Measurements from ENCODE around the gene FLOT1. TPM values are rescaled to one million over a fixed set of nuclear protein-coding genes. Genes with fewer than 3 reads are reported as not detected.

FLOT1 gene
- total and polyA plus RNA-seq, 9 of the 15 experiments (the other 6 are each of a cell fraction or from before 2014, with no cell fraction given), result 11.7 to 149 (median 118) TPM

- CTCF ChIA-PET (ENCODE audit: low intra/inter-chr PET ratio), result no interaction called here
- no peaks in the 10 kb centered on the region for H3K9me3 ChIP-seq (replicated peaks; ENCODE audit: control insufficient read depth, insufficient read depth, low read depth, low read length)
- DNase-seq (ENCODE audit: extremely low read depth in 1 of 4, low spot score in 3 of 4) (no peak), ATAC-seq (no peak), FAIRE-seq (no peak)
- no peaks in the 10 kb centered on the region for H3K36me3 ChIP-seq (ENCODE audit: control insufficient read depth, insufficient read depth, low read length)
- no TSS peak for BruUV-seq (replicated peaks)
- no peaks in the 10 kb centered on the region for H3K9me1 ChIP-seq (ENCODE audit: control insufficient read depth, insufficient read depth, low read length)
- no peak overlapping the region for H3K27ac ChIP-seq (ENCODE audit: extremely low read depth, low read depth, low read length)
- H3K9ac ChIP-seq (ENCODE audit: insufficient read depth in 1 of 2, low read depth in 2 of 2, low read length in 2 of 2), result no peak overlapping the region
- 47% methylated on average over 1 of the region's 1 CpG for WGBS (ENCODE audit: insufficient coverage, low coverage, missing lambda C conversion rate)
- H3K4me1 ChIP-seq (replicated peaks in 1 of 2; ENCODE audit: control insufficient read depth in 2 of 2, insufficient read depth in 2 of 2, low read length in 2 of 2), result peaks cover 32 to 45% of the 10 kb centered on the region in 2 experiments
- 0 out of 2 replicates have a peak overlapping the region, but pooled peaks have one; percentile 15 for H2AFZ ChIP-seq (ENCODE audit: low read depth, low read length)
- intact Hi-C loops (cut with micrococcal nuclease) (loop anchor here (2.0 to 5.0 kb wide), 2 partner anchors 38 to 42 kb away; partner anchors contain the start of gene FLOT1), in situ Hi-C loops (cut with MboI) (no loop called here)
- H3K79me2 ChIP-seq (ENCODE audit: control insufficient read depth, insufficient read depth, low read length), result no peaks in the 10 kb centered on the region
- H3K4me2 ChIP-seq (ENCODE audit: insufficient read depth, low read length), result no peak overlapping the region
- POLR2A ChIA-PET, result interaction anchor here (0.6 to 3.0 kb wide), 9 partner anchors 8 to 42 kb away, joined by 3 to 19 read pairs (median 7); no protein-coding TSS in a partner anchor
- no peaks in the 10 kb centered on the region for H4K20me1 ChIP-seq (replicated peaks; ENCODE audit: control insufficient read depth, insufficient read depth, low read length)
- H3K27me3 ChIP-seq (ENCODE audit: control insufficient read depth in 2 of 2, insufficient read depth in 2 of 2, low read length in 2 of 2), result no peaks in the 10 kb centered on the region
- TF ChIP-seq CXXC5 (CRISPR knock-in tag; IDR thresholded peaks at IDR 0.05), result no peak
- TF ChIP-seq ZNF280A (IDR thresholded peaks at IDR 0.05; ENCODE audit: low read depth, partially characterized antibody), result peak; percentile 17
- no peak for TF ChIP-seq ZNF124 (CRISPR knock-in tag; IDR thresholded peaks at IDR 0.05)
- TF ChIP-seq E2F1 (CRISPR knock-in tag; IDR thresholded peaks at IDR 0.05), result no peak
- no peak for TF ChIP-seq ZNF707 (CRISPR knock-in tag; conservative IDR thresholded peaks at IDR 0.05)
- peak; percentile 37; the same call in 1 of the 2 replicates for TF ChIP-seq TRIM28 (IDR thresholded peaks at IDR 0.05)
- peak; percentile 49; the same call in 1 of the 2 replicates for TF ChIP-seq HLTF (IDR thresholded peaks at IDR 0.05)
- TF ChIP-seq ZNF512 (tag; IDR thresholded peaks at IDR 0.05), result no peak
- TF ChIP-seq ELK3 (CRISPR knock-in tag; IDR thresholded peaks at IDR 0.05), result no peak
- 0 out of 2 replicates have a peak, but pooled peaks have one; percentile 16 for TF ChIP-seq SP1 (CRISPR knock-in tag; IDR thresholded peaks at IDR 0.05)
- H3K4me3 ChIP-seq, result no peak overlapping the region
These were observed 38.1 kb upstream of the FLOT1 start for GRCh38 chr6:30780642-30780920.
